ENCODE results near the gene XYLT2.

DNA sequence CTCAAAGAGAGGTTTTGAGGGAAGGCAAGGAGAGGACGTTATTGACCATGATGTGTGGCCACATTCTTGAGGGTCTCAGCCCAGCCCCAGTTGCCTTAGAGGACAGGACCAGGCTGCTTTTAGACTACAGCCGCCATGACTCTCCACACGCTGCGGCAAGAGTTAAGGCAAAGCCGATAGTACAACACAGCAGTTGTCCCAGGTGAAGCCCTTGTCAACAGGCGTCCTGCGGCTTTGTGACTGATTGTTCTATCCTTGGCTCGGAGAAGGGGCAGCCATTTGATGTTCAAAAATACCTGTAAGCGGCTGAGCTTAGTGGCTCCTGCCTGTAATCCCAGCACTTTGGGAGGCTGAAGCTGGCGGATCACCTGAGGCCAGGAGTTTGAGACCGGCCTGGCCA is 42.9 kb upstream of the XYLT2 start:
- no peak for TF ChIP-seq POLR2AphosphoS5 (IDR thresholded peaks at IDR 0.05; ENCODE audit: insufficient read depth in 1 of 2, low read depth in 1 of 2)
- TF ChIP-seq, protein P1, sequence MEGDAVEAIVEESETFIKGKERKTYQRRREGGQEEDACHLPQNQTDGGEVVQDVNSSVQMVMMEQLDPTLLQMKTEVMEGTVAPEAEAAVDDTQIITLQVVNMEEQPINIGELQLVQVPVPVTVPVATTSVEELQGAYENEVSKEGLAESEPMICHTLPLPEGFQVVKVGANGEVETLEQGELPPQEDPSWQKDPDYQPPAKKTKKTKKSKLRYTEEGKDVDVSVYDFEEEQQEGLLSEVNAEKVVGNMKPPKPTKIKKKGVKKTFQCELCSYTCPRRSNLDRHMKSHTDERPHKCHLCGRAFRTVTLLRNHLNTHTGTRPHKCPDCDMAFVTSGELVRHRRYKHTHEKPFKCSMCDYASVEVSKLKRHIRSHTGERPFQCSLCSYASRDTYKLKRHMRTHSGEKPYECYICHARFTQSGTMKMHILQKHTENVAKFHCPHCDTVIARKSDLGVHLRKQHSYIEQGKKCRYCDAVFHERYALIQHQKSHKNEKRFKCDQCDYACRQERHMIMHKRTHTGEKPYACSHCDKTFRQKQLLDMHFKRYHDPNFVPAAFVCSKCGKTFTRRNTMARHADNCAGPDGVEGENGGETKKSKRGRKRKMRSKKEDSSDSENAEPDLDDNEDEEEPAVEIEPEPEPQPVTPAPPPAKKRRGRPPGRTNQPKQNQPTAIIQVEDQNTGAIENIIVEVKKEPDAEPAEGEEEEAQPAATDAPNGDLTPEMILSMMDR (IDR thresholded peaks at IDR 0.05) = no peak
